CD4-positive, alpha-beta T cell (primary cell): Measurements from ENCODE around the gene CCDC177. TPM values are rescaled to one million over a fixed set of nuclear protein-coding genes. Genes with fewer than 3 reads are reported as not detected.

Experiments
- ATAC-seq: fragments of 200-7000 bp; cut with Tn5 transposase; one replicate; pipeline ENCODE4 v1.10.0; 2022; ENCODE audit warnings: mild to moderate bottlenecking; ENCODE audit not compliant: poor library complexity
- CTCF ChIA-PET: fragments of 350-600 bp; sonication (Branson Sonifier 250); formaldehyde crosslinking; loops from one replicate; lab custom pipeline; 2021; ENCODE audit warnings: antibody characterized with exemption, inconsistent platforms; lab: Charles Lee
- POLR2A ChIA-PET: fragments of 350-600 bp; sonication (Branson Sonifier 250); formaldehyde crosslinking; loops from one replicate; lab custom pipeline; 2021; ENCODE audit warnings: antibody characterized with exemption, inconsistent platforms; lab: Charles Lee
- DNase-seq, 14 experiments: peaks; one replicate each; pipeline ENCODE4 v3.0.0-alpha.2; 2013 to 2020; ENCODE audit warnings: mixed read lengths in 2 of 14
- H3K27ac ChIP-seq, 2 donors: one replicate each; pipeline versions ENCODE4 v1.5.1 to v1.7.0; 2013; ENCODE audit warnings: low read length in 2 of 2, low read depth in 1 of 2, mild to moderate bottlenecking in 1 of 2
- H3K27me3 ChIP-seq, 2 experiments: 1 replicate in 1 of 2; 2 replicates in 1 of 2; pipeline versions ENCODE4 v1.6.1 to v1.7.0; 2013; ENCODE audit warnings: low read length in 2 of 2, control low read depth in 1 of 2, mild to moderate bottlenecking in 1 of 2, moderate library complexity in 1 of 2; ENCODE audit not compliant: insufficient read depth in 2 of 2, control insufficient read depth in 1 of 2
- H3K36me3 ChIP-seq: one replicate; pipeline ENCODE4 v1.6.1; 2013; ENCODE audit warnings: low read length, control low read depth; ENCODE audit not compliant: insufficient read depth
- H3K4me1 ChIP-seq: one replicate; pipeline ENCODE4 v1.6.1; 2013; ENCODE audit warnings: low read length, control low read depth; ENCODE audit not compliant: insufficient read depth
- H3K4me3 ChIP-seq: one replicate; pipeline ENCODE4 v1.5.1; 2013; ENCODE audit warnings: mild to moderate bottlenecking, low read length, moderate library complexity
- H3K9me3 ChIP-seq, 2 experiments: 1 replicate in 1 of 2; 2 replicates in 1 of 2; pipeline versions ENCODE4 v1.6.1 to v1.7.0; 2013; ENCODE audit warnings: low read length in 2 of 2, mild to moderate bottlenecking in 2 of 2, control low read depth in 1 of 2, moderate library complexity in 1 of 2; ENCODE audit not compliant: control insufficient read depth in 1 of 2, insufficient read depth in 1 of 2
- H3K27ac Mint-ChIP-seq: one replicate; pipeline ENCODE4 v1.8.0; 2020; ENCODE audit warnings: mixed read lengths
- H3K27me3 Mint-ChIP-seq: one replicate; pipeline ENCODE4 v1.8.0; 2021; ENCODE audit warnings: mixed read lengths
- H3K36me3 Mint-ChIP-seq: one replicate; pipeline ENCODE4 v1.8.0; 2021; ENCODE audit warnings: low read depth, mixed read lengths
- H3K4me1 Mint-ChIP-seq: one replicate; pipeline ENCODE4 v1.8.0; 2021; ENCODE audit warnings: low read depth, mixed read lengths
- H3K4me3 Mint-ChIP-seq: one replicate; pipeline ENCODE4 v1.8.0; 2020; ENCODE audit warnings: mild to moderate bottlenecking, mixed read lengths
- H3K9me3 Mint-ChIP-seq: one replicate; pipeline ENCODE4 v1.8.0; 2020; ENCODE audit warnings: mixed read lengths
- CTCF ChIP-seq: fragments of 200-600 bp; IDR thresholded peaks from one replicate; pipeline ENCODE4 v1.8.0; 2022; ENCODE audit warnings: antibody characterized with exemption, mild to moderate bottlenecking
- intact Hi-C, 2 experiments: fragments of 100-400 bp; cut with DNase I in 1 of 2; cut with micrococcal nuclease in 1 of 2; formaldehyde crosslinking; loops; one replicate each; pipeline versions ENCODE4 v1.15.1 to v1.9.0; 2023 to 2025; cut with DNase I, micrococcal nuclease
- total RNA-seq, 174 experiments: library from RNA in 2 of 174; stranded (reverse) in 2 of 174; gene quantifications; one replicate each; pipeline ENCODE4 v1.2.3 and lab custom pipeline; 2021 to 2026

Gene CCDC177
- total RNA-seq, 2 experiments from 2014 or later, result not detected

- no peaks in the 10 kb centered on the region for H3K9me3 Mint-ChIP-seq
- ATAC-seq (no peak), DNase-seq (no peak)
- H3K36me3 Mint-ChIP-seq, result no peaks in the 10 kb centered on the region
- Histone ChIP-seq H3K4me1 (peaks cover 7% of the 10 kb centered on the region), H3K9me3 (no peaks in the 10 kb centered on the region), H3K27ac (no peak overlapping the region), H3K27me3 (peaks cover 5 to 6% of the 10 kb centered on the region in 2 experiments), H3K36me3 (no peaks in the 10 kb centered on the region), H3K4me3 (no peak overlapping the region)
- no peak overlapping the region for H3K27ac Mint-ChIP-seq
- H3K4me1 Mint-ChIP-seq, result no peaks in the 10 kb centered on the region
- CTCF ChIA-PET, result no interaction called here
- POLR2A ChIA-PET, result no interaction called here
- intact Hi-C loops, result no loop called here
- H3K4me3 Mint-ChIP-seq, result no peak overlapping the region
- peaks cover 61% of the 10 kb centered on the region for H3K27me3 Mint-ChIP-seq
- TF ChIP-seq CTCF, result no peak
Observed at GRCh38 chr14:69538766-69539165, 35.9 kb downstream of the CCDC177 start.

GRCh38 chr14:69537900-69538299, 36.8 kb downstream of the CCDC177 start:
- intact Hi-C loops, result no loop called here
- no peak overlapping the region for H3K4me3 ChIP-seq
- ChIA-PET POLR2A (no interaction called here), CTCF (no interaction called here)
- no peaks in the 10 kb centered on the region for H3K4me1 ChIP-seq
- peaks cover 5 to 6% of the 10 kb centered on the region in 2 experiments for H3K27me3 ChIP-seq
- no peaks in the 10 kb centered on the region for H3K9me3 ChIP-seq
- no peak for TF ChIP-seq CTCF
- Mint-ChIP-seq H3K4me3 (no peak overlapping the region), H3K36me3 (no peaks in the 10 kb centered on the region), H3K9me3 (no peaks in the 10 kb centered on the region), H3K4me1 (no peaks in the 10 kb centered on the region), H3K27ac (no peak overlapping the region), H3K27me3 (peaks cover 63% of the 10 kb centered on the region)
- no peak overlapping the region for H3K27ac ChIP-seq
- ATAC-seq, result no peak
- no peak for DNase-seq
- no peaks in the 10 kb centered on the region for H3K36me3 ChIP-seq

- CTCF ChIA-PET, result no interaction called here
- TF ChIP-seq CTCF, result no peak
- no peak overlapping the region for H3K4me3 ChIP-seq
- H3K36me3 Mint-ChIP-seq, result no peaks in the 10 kb centered on the region
- peak in 2 of 14 experiments; percentile 16 to 31 for DNase-seq
- ATAC-seq, result no peak
- POLR2A ChIA-PET, result no interaction called here
- no peak overlapping the region for H3K4me3 Mint-ChIP-seq
- H3K27ac ChIP-seq, result no peak overlapping the region
- no peak overlapping the region for H3K27ac Mint-ChIP-seq
- intact Hi-C loops, result no loop called here
- H3K36me3 ChIP-seq, result no peaks in the 10 kb centered on the region
- no peaks in the 10 kb centered on the region for H3K4me1 ChIP-seq
- H3K4me1 Mint-ChIP-seq, result no peaks in the 10 kb centered on the region
- no peaks in the 10 kb centered on the region for H3K9me3 Mint-ChIP-seq
- H3K27me3 ChIP-seq, result peaks cover 6 to 9% of the 10 kb centered on the region in 2 experiments
- H3K9me3 ChIP-seq, result no peaks in the 10 kb centered on the region
- peaks cover 56% of the 10 kb centered on the region for H3K27me3 Mint-ChIP-seq
Observed at GRCh38 chr14:69536971-69537370, 37.7 kb downstream of the CCDC177 start.
